DMS53 (cell line): ENCODE results near the gene MYOM1.

Experiments
- DNase-seq: peaks from one replicate; lab custom pipeline; 2025; lab: John Stamatoyannopoulos, UW

The MYOM1 gene

GRCh38 chr18:3219631-3220335, at the start of gene MYOM1:
Gene MYOM1, minus strand, starts transcription at chr18:3219968. Its CDS starts 4,745 bp downstream, at chr18:3215223.
- DNase-seq: no peak

GRCh38 chr18:3269241-3269913, 49.6 kb upstream of the MYOM1 start:
- DNase-seq: no peak

- DNase-seq: no peak
These were observed 48.5 kb upstream of the MYOM1 start for GRCh38 chr18:3268306-3268705.

- DNase-seq: no peak
These were observed 46.4 kb upstream of the MYOM1 start for GRCh38 chr18:3266062-3266608.

- no peak for DNase-seq
These were observed 45.8 kb upstream of the MYOM1 start for GRCh38 chr18:3265564-3266033.

GRCh38 chr18:3264362-3264761, 44.6 kb upstream of the MYOM1 start:
- peak; percentile 34 for DNase-seq

GRCh38 chr18:3263132-3263700, 43.4 kb upstream of the MYOM1 start:
- DNase-seq: peak; percentile 34

GRCh38 chr18:3262234-3263131, 42.7 kb upstream of the MYOM1 start:
- peak; percentile 90 for DNase-seq

GRCh38 chr18:3261373-3262233, 41.8 kb upstream of the MYOM1 start, which contains the start of gene MYL12B:
Gene MYL12B, plus strand, starts transcription at chr18:3262133. Its CDS starts 10,766 bp downstream, at chr18:3272899.
- peak; percentile 96 for DNase-seq

GRCh38 chr18:3260995-3261372, 41.2 kb upstream of the MYOM1 start:
- DNase-seq: peak; percentile 63

- no peak for DNase-seq
These were observed 37.9 kb upstream of the MYOM1 start for GRCh38 chr18:3257627-3258120.

GRCh38 chr18:3256693-3257626, 37.2 kb upstream of the MYOM1 start:
- DNase-seq: peak; percentile 83

GRCh38 chr18:3255611-3256165, 35.9 kb upstream of the MYOM1 start:
- peak; percentile 55 for DNase-seq

GRCh38 chr18:3254725-3255124, 35.0 kb upstream of the MYOM1 start:
- no peak for DNase-seq

- no peak for DNase-seq
These were observed 33.1 kb upstream of the MYOM1 start for GRCh38 chr18:3252843-3253242.

- DNase-seq: no peak
These were observed 32.2 kb upstream of the MYOM1 start for GRCh38 chr18:3251963-3252277.

- no peak for DNase-seq
These were observed 31.6 kb upstream of the MYOM1 start for GRCh38 chr18:3251249-3251962.

GRCh38 chr18:3250237-3251107, 30.7 kb upstream of the MYOM1 start:
- DNase-seq: no peak
